Measurements from ENCODE around the gene ASB13.
A peak's percentile ranks its signal among the peaks of the same experiment; 100 is the strongest.

ASB13 gene
- 8.6 reads per million, percentile 29 among the genes with 10 or more reads in this experiment for total RNA-seq

- peak; percentile 10 for DNase-seq
Measured at GRCh38 chr10:5666008-5666840, at the start of gene ASB13. TSS of gene ASB13 (minus strand) at chr10:5666595. CDS start at chr10:5666551, 44 bp downstream.

- no peak for DNase-seq
Measured at GRCh38 chr10:5711642-5712041, 45.2 kb upstream of the ASB13 start.

DNA sequence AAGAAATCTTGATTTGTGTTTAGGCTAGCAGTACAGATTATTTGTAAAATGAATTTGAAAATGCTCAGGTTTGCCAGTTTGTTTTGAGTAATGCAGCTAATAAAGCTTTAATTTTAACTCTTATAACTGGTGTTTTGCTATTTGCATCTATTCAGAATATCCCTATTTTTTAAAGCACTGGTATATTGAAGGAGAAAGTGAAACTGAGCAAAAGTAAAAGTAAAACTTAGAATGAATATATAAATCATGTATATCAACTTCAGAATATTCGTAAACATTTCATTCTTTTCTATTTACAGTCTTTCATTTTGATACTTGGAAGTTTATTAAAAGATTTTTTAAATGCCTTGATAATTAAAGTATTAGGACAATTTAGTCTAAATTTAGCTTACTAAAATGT, 44.5 kb upstream of the ASB13 start:
- no peak for DNase-seq

- no peak for DNase-seq
Measured at GRCh38 chr10:5709865-5710264, 43.5 kb upstream of the ASB13 start.

DNA sequence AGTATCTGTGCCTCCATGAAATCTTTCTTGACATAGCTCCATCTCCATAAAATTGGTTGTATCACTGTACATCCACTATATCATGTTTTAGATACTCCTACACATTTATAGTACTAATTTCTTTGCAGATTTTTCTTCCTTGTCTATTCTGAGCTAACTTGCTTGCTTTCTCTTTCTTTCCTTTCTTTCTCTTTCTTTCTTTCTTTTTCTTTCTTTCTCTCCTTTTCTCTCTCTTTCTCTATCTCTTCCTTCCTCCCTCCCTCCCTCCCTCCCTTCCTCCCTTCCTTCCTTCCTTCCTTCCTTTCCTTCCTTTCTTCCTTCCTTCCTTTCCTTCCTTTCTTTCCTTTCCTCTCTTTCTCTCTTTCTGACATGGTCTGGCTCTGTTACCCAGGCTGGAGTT, 42.0 kb upstream of the ASB13 start:
- DNase-seq: no peak

DNA sequence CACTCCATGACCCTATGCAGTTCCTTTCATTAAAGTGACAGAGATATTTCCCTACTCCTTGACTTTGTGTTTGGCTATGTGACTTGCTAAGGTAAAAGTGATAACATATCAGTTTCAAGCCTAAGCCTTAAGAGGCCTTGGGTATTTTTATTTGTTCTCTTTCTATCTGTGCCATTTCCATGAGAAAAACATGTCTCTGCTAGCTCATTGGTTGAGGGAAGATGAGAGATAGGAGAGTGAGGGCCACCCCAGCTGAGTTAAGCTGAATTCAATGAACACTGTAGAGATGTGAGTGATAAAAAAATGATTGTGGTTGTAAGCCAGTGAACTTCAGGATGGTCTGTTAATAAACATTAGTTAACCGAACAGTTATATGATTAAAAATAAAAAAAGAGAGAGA, 31.7 kb upstream of the ASB13 start:
- no peak for DNase-seq

DNA sequence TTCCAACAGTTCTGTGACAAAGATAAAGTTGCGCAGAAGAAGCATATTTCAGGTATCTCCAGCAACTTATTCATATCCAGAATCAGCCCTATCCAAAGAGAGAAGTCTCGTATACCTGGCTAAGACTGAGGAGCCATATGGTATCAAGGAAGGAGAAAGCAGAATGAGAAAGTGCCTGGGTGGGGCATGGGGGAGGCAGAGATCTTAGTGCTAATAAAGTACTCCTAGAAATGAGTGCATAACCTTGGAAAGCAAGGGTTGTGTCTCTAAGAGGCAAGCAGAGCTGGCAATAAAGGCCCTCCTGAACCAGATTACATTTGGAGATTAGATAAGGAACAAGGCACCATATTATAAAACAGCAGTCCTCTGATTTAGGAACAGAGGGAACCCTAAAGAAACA, 30.9 kb upstream of the ASB13 start:
- DNase-seq: no peak

DNA sequence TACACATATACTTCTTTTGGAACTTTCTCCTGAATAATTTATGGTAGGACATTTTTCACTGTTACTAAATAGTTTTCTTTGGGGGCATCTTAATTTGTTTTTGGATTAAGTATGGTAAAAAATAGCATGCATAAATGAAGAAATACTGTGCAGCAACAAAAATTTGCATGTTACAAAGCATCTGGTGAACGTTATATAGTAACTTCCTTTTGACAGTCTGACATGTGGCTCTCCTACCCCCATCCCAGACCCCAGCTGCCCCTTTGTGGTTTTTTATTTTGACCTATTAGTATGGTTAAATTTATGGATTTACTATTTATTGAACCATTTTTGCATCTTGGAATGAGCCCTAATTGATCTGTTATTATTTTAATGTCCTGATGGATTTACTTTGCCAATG, 28.2 kb upstream of the ASB13 start:
- DNase-seq: no peak

DNA sequence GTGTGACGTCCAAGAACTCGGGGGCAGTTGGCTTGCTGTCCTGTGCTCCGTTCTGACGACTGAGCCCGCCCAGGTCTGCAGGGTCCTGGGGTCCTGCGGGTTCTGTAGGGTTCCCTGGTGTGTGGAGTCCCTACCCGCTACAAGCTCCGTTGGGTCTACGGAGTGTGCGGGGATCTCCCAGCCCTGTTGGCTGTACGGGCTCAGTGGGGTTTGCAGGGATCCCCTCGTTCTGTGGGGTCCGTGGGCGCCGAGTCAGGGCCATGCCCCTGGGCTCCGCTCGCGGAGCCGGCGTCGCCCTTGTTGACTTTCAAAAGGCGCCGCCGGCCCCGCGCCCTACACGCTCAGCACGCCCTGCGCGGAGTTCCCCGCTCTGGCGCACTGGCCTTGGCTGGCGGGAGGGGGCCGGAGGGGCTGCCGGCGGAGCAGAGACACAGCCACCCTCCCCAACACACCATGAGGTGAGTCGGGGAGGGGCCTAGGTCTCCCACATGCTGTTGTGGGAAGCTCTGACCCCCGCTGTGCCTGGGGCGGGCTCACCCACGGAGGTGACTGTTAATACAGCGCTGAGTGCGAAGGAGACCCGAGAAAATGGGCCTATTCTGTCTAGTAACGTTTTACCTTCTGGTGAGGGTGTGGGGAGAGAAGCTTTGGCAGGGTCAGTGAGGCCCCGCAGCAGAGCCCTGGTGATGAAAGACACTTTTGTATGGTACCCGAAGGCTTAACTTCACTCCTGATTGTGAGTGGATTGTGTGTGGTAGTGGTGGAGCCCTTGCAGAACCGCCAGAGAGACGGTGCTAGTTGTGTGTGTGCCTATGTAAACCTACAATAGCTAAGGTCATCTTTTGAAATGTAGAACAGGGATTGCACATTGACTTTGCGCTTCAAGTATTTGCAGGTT, 26.3 kb upstream of the ASB13 start:
- peak; percentile 56 for DNase-seq

DNA sequence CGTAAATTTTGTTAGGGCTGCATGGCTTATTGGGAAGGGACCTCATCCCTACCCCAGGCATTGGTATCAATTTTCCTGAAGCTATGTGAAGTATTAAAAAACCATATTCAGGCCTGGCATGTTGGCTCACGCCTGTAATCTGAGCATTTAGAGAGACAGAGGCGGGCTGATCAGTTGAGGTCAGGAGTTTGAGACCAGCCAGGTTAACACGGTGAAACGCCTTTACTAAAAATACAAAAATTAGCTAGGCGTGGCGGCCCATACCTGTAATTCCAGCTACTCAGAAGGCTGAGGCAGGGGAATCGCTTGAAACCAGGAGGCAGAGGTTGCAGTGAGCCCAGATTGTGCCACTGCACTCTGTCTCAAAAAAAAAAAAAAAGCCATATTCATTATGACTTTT, 25.4 kb upstream of the ASB13 start:
- DNase-seq: no peak

DNA sequence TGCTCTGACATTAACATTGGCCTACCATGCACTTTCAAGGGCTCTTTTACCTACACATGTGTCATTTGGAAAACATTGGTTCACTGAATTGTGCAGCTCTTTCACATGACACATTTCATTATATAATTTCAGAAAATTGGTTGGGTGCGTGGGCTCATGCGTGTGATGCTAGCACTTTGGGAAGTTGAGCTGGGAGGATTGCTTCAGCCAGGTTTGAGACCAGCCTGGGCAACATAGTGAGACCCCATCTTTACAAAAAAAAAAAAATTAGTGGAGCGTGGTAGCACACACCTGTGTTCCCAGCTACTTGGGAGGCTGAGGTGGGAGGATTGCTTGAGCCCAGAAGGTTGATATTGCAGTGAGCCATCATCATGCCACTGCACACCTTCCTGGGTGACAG, 22.2 kb upstream of the ASB13 start:
- no peak for DNase-seq

DNA sequence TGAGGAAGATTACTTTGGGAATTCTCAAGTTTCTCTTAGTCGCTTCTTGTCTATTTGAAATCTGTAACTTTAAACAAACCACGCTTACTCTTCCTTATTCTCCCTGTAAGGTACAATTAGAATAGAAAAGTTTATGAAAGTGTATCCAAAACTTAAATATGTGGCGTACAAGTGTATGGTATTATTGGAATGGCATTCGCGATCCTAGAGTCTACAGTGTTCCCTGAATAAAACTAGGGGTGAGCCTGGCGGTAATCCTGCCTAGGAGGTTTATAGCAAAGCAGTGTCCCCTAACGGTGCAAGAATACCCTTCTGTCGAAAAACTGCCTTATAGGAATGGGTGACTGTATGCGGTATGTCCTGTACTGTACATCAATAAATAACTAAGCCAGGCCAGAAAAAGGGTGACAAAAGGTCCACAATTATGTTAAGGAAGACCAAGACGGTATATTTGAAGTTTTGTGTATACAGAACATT, 19.4 kb upstream of the ASB13 start:
- DNase-seq: no peak

- DNase-seq: peak; percentile 66
Measured at GRCh38 chr10:5684971-5685763, 18.8 kb upstream of the ASB13 start.

DNA sequence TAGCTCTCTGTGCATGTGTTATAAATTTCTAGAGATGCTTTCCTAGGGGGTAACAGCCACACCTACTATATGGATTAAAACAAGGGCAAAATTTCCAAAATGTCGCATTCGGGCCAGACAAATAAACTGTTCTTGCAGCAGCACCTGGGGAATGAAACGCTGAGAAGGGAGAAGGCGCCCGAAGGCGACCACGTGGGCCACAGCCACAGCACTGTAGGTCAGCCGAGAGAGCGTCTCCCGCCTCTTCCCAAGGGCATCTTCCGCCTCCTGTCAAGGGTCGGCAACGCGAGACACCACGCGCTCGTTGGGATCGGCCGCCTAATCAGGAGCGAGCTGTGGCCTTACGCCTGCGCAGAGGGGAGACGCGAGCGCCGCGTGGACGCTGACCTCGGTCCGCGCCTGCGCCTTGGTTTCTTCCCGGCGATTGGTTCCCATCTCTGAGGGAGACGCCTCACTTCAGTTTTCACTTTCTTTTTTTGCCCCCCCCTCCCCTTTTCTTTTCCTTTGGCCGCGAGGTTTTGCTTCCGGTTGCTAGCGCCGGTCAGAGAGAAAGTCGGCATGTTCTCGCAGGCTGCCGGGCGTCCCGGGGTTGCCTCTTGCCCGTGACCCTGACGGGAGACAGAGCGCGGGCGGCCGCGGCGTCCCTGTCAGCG, 18.0 kb upstream of the ASB13 start, which contains the start of gene TASOR2:
TSS of gene TASOR2 (plus strand) at position 521 of the 653 bp plus-strand sequence. CDS start 35,805 bp downstream, outside the sequence.
- peak; percentile 96 for DNase-seq

DNA sequence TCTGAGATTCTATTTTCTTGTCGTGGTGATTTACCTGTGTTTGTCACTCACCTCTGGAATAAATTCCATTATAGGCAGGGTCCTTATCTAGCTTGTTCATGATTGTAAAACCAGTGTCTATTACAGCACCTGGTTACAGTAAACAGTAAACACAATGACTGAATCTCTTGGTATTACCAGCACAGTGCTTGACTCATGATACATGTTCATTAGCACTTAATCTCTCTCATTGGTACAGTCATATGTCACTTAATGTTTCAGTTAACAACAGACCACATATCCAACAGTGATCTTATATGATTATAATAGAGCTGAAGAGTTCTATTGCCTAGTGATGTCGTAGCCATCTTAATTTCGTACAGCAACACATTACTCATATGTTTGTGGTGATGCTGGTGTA, 16.7 kb upstream of the ASB13 start:
- no peak for DNase-seq

GRCh38 chr10:5681930-5682329, 15.5 kb upstream of the ASB13 start:
- no peak for DNase-seq

- no peak for DNase-seq
Measured at GRCh38 chr10:5679606-5680005, 13.2 kb upstream of the ASB13 start.

DNA sequence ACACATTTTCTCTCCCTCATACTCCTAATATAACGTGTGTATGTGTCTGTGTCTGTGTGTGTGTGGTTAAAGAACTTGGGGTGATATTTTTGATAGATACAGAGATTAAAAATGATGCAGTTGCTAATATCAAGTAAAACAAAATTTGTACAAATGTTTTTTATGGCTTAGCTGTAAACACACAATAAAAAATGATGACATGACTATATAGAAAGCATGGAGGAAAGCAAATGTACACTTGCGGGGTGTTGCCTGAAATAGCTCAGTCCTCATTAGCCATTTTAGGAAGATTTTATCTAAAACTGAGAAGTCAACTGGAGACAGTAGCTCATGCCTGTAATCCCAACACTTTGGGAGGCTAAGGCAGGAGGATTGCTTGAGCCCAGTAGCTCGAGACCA, 12.6 kb upstream of the ASB13 start:
- no peak for DNase-seq

DNA sequence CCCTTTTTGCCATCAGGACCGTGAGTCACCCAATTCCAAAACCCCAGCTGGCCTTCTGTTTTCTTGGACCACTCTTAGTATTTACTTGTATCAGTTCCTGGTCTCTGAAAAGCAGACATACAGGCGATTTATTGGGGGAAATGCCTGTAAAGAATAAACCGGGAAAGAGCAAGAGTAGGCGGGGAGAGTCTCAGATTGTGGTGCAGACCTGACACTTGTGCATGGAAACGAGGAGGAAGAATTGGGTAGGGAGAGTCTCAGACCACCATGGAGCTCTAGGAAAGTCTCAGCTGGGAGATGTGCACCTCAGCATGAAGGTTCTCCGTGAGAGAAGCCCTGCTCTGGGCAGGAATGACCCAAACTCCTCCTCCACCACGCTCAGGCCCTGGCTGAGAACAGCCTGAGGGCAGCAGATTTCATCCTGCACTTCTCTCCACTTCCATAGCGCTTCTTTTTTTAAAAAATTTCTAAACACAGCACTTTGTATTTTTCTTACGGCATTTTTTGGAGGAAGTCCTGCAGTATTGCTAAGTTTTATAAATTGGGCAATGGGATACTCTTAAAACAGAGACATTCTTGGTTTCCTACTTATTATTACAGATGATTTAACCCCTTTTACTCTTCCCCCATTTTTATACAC, 12.1 kb upstream of the ASB13 start:
- no peak for DNase-seq

- no peak for DNase-seq
Measured at GRCh38 chr10:5670662-5671375, 4.4 kb upstream of the ASB13 start.

GRCh38 chr10:5669604-5670003, 3.2 kb upstream of the ASB13 start:
- DNase-seq: no peak

Data from effector CD4-positive, alpha-beta T cell (primary cell).